Neuron (in vitro differentiated cells): ENCODE results near the gene EPHA6.
A peak's percentile ranks its signal among the peaks of the same experiment; 100 is the strongest.

ENCODE experiments used
- H2AFZ ChIP-seq: one replicate; pipeline ENCODE4 v1.6.1; 2013; ENCODE audit warnings: low read depth, mild to moderate bottlenecking, inconsistent platforms, low read length, moderate library complexity
- H3K27me3 ChIP-seq: one replicate; pipeline ENCODE4 v1.6.1; 2013; ENCODE audit warnings: low read length; ENCODE audit not compliant: insufficient read depth
- H3K36me3 ChIP-seq: one replicate; pipeline ENCODE4 v1.6.1; 2013; ENCODE audit warnings: low read length; ENCODE audit not compliant: insufficient read depth
- H3K4me1 ChIP-seq: one replicate; pipeline ENCODE4 v1.6.1; 2013; ENCODE audit warnings: low read length; ENCODE audit not compliant: insufficient read depth
- H3K4me3 ChIP-seq: 2 replicates; pipeline ENCODE4 v1.5.1; 2013; ENCODE audit warnings: mild to moderate bottlenecking, low read length, moderate library complexity
- H3K9me3 ChIP-seq: one replicate; pipeline ENCODE4 v1.6.1; 2013; ENCODE audit warnings: low read length

The EPHA6 gene

DNA sequence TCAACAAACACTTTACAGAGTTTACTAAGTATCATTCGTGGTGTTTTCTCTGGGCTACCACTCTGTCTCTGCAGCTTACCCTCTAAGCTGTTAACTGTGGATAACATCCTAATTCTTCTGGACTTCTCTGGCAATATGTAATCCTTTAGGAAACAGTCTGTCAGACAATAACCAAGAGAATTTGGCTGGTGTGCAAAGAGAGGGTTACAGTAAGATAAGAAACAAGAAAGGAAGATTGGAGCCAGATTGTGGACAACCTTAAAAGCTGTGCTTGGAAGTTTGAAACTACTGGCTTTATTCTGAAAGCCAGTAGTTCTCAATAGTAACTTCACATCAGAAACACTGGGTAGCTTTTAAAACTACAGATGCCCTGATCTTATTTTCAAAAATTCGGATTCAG, 950.9 kb downstream of the EPHA6 start:
- Histone ChIP-seq H3K4me3 (peak overlapping the region; percentile 93), H2AFZ (peak overlapping the region; percentile 93), H3K27me3 (no peaks in the 10 kb centered on the region), H3K9me3 (peaks cover 3% of the 10 kb centered on the region), H3K36me3 (peaks cover 2% of the 10 kb centered on the region), H3K4me1 (peaks cover 11% of the 10 kb centered on the region)

DNA sequence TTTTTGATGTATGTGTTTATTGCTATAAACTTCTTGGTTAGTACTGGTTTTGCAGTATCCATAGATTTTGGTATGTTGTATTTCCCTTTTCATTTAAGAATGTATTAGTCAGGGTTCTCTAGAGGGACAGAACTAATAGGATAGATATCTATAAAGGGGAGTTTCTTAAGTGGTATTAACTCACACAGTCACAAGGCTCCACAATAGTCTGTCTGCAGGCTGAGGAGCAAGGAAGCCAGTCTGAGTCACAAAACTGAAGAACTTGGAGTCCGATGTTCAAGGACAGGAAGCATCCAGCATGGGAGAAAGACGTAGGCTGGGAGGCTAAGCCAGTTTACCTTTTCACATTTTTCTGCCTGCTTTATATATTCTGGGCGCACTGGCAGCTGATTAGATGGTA, 958.5 kb downstream of the EPHA6 start:
- no peak overlapping the region for H3K4me3 ChIP-seq
- H3K4me1 ChIP-seq, result no peaks in the 10 kb centered on the region
- H3K36me3 ChIP-seq, result peaks cover 2% of the 10 kb centered on the region
- H2AFZ ChIP-seq, result no peak overlapping the region
- no peaks in the 10 kb centered on the region for H3K27me3 ChIP-seq
- H3K9me3 ChIP-seq, result peaks cover 6% of the 10 kb centered on the region

DNA sequence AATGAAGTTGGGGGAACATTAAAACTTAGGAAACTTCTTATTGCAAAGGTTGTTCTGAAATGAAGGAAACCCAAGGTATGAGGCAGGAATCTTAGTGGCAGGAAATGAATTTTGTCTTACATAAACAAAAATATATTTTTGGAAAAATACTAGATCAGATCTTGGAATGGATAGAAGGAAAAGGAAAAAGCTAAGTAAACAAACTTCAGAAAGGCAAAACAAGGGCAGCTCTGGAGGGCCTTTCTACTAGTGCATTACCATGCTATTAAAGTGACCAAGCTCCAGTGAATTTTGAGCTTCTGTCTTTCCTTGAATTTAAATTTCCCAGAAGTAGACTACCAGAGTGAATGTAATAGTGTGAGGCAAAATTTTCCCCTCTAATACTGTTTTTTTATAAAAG, 963.8 kb downstream of the EPHA6 start:
- H3K4me3 ChIP-seq, result no peak overlapping the region

DNA sequence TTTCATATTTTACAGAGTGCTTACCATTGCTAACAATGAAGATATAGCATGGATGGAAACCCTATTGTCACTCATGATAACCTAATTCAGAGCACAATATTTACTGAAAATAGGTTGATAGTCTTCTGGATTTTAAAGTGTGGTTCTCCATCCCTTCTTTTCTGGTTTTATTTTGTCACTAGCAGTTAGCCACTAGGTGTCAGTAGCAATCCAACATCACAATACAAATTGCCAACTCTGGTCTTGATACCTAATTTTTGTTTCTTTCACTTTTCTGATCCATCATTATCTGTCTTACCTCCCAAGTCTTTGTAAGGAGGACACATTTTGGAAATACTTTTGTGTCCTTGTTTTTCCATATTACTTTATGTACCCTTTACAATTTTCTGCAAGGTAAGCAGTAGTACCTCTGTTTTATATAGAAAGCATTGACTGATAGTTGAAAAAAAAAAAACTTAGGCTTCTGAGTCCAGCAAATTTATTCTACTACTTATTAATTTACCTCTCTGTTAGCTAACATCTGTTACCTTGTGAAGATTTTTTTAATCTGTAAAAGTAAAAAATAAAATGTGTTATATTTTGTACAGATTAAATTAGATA, 979.1 kb downstream of the EPHA6 start:
- H3K4me1 ChIP-seq, result no peaks in the 10 kb centered on the region
- H3K27me3 ChIP-seq, result no peaks in the 10 kb centered on the region

More for the DNA sequence above, 963.8 kb downstream of the EPHA6 start:
- Histone ChIP-seq H3K27me3 (no peaks in the 10 kb centered on the region), H3K4me1 (no peaks in the 10 kb centered on the region), H2AFZ (no peak overlapping the region), H3K36me3 (peaks cover 1% of the 10 kb centered on the region), H3K9me3 (no peaks in the 10 kb centered on the region)

DNA sequence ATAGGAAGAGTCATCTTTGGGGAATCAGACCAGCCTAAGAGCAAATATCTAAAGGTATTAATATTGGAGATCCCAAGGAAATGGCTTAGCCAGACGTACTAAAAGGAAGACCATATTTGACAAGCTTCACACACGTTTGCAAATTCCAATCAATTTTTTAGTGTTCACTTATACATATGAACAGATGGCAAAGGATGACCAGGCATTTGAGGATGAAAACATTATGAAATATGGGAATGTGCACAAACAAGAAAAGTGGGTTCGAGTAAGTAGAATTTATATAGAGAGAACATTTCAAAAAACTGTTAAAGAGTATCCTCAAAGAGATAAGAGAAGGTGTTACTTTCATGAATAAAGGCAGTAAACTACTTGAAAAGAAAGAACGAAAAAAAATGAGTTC, 981.6 kb downstream of the EPHA6 start:
- H2AFZ ChIP-seq, result no peak overlapping the region
- no peaks in the 10 kb centered on the region for H3K9me3 ChIP-seq
- no peaks in the 10 kb centered on the region for H3K4me1 ChIP-seq

More for the DNA sequence above, 979.1 kb downstream of the EPHA6 start:
- Histone ChIP-seq H3K4me3 (no peak overlapping the region), H3K9me3 (no peaks in the 10 kb centered on the region), H2AFZ (no peak overlapping the region), H3K36me3 (no peaks in the 10 kb centered on the region)

More for the DNA sequence above, 981.6 kb downstream of the EPHA6 start:
- H3K4me3 ChIP-seq, result no peak overlapping the region
- H3K36me3 ChIP-seq, result no peaks in the 10 kb centered on the region
- no peaks in the 10 kb centered on the region for H3K27me3 ChIP-seq
